WI38 (cell line): ENCODE data around the gene NUDT22.

Experiments
- H3K4me3 ChIP-seq: 2 replicates; pipeline ENCODE4 v1.5.1; 2011; ENCODE audit warnings: low read depth, mild to moderate bottlenecking, control low read depth, low read length
- TF ChIP-seq, protein P1 (sequence below): IDR thresholded peaks from 2 replicates; pipeline ENCODE4 v1.5.1; 2012; ENCODE audit warnings: low read depth, mild to moderate bottlenecking, control low read depth, low read length

NUDT22 gene

GRCh38 chr11:64249563-64250414, 23.7 kb downstream of the NUDT22 start:
- H3K4me3 ChIP-seq: no peak overlapping the region
- TF ChIP-seq, protein P1, sequence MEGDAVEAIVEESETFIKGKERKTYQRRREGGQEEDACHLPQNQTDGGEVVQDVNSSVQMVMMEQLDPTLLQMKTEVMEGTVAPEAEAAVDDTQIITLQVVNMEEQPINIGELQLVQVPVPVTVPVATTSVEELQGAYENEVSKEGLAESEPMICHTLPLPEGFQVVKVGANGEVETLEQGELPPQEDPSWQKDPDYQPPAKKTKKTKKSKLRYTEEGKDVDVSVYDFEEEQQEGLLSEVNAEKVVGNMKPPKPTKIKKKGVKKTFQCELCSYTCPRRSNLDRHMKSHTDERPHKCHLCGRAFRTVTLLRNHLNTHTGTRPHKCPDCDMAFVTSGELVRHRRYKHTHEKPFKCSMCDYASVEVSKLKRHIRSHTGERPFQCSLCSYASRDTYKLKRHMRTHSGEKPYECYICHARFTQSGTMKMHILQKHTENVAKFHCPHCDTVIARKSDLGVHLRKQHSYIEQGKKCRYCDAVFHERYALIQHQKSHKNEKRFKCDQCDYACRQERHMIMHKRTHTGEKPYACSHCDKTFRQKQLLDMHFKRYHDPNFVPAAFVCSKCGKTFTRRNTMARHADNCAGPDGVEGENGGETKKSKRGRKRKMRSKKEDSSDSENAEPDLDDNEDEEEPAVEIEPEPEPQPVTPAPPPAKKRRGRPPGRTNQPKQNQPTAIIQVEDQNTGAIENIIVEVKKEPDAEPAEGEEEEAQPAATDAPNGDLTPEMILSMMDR: no peak

GRCh38 chr11:64250415-64251015, 24.4 kb downstream of the NUDT22 start:
- H3K4me3 ChIP-seq: peak overlapping the region; percentile 60
- TF ChIP-seq, protein P1: no peak

DNA sequence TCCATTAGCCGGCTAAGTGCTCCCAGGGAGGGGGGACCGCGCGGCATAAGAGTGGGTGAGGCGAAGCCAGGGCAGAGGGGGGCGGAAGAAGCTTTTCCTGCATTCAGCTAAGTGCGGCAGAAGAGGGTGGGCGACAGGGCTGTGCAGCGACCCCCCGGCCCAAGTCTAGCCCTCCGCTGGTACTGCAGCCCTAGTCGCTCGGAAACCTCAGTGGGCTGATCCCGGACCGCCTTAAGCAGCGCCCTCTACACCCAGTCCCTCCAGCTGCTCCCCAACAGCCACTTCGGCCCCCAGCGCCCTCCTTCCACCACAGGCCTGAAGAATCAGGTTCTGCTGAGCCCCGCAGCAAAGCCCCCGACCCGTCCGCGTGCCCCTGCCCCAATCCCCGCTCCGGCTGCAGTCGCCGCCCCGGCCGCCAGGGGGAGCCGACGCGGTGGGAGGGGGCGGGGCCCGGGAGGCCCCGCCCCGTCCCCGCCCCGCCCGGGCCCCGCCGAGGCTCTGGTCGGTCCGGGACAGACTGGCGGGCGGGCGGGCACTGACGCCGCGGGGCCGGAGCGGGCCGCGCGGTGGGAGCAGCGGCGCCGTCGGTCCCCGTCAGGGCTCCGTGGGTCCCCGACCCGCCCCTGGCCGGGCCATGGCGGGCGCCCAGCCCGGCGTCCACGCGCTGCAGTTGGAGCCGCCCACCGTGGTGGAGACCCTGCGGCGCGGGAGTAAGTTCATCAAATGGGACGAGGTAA, 25.1 kb downstream of the NUDT22 start, which contains the start of gene PLCB3:
Gene PLCB3 (plus strand): TSS at position 515 of the 737 bp plus-strand sequence. CDS start 120 bp downstream, at position 635.
- peak within 1 kb of the TSS; percentile 87 for H3K4me3 ChIP-seq
- TF ChIP-seq, protein P1: peak; percentile 45; the same call in 1 of the 2 replicates

- H3K4me3 ChIP-seq: peak overlapping the region; percentile 87
- TF ChIP-seq, protein P1: no peak
Measured at GRCh38 chr11:64251753-64252002, 25.6 kb downstream of the NUDT22 start.

GRCh38 chr11:64252003-64252872, 26.2 kb downstream of the NUDT22 start:
- peak overlapping the region; percentile 87 for H3K4me3 ChIP-seq
- TF ChIP-seq, protein P1: peak; percentile 54

DNA sequence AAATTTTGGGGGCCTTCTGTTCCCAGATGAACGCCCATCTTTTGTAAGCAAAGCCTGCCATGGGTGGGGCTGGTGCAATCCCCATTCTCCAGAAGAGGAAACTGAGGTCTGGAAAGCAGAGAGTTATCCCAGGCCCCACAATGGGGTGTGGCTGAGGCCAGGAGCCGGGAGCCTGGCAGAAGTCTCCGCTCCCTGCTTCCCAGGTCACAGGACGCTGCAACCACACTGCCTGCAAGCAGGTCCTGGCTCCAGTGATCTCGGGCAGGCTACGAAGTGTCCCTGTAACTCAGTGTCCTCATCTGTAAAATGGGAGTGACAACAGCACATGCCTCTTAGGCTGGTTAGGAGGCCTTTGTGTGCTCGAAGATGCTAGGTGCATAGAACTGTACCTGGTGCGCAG, 27.0 kb downstream of the NUDT22 start:
- TF ChIP-seq, protein P1: no peak
- peak overlapping the region; percentile 87 for H3K4me3 ChIP-seq
